D721Med (cell line): Measurements from ENCODE around the gene KLF1.

ENCODE experiments used
- DNase-seq: peaks from one replicate; pipeline ENCODE4 v3.0.0; 2011; ENCODE audit warnings: low spot score; ENCODE audit not compliant: insufficient read length
- FAIRE-seq: peaks from 2 replicates; lab custom pipeline; 2011; peaks lifted over from hg19 to GRCh38; lab: Jason Lieb, UNC
- CTCF ChIP-seq: IDR thresholded peaks from 2 replicates; pipeline ENCODE4 v1.5.1; 2012; ENCODE audit warnings: mild to moderate bottlenecking, control low read depth; ENCODE audit not compliant: insufficient read depth; ENCODE audit errors: missing control alignments

Gene KLF1

DNA sequence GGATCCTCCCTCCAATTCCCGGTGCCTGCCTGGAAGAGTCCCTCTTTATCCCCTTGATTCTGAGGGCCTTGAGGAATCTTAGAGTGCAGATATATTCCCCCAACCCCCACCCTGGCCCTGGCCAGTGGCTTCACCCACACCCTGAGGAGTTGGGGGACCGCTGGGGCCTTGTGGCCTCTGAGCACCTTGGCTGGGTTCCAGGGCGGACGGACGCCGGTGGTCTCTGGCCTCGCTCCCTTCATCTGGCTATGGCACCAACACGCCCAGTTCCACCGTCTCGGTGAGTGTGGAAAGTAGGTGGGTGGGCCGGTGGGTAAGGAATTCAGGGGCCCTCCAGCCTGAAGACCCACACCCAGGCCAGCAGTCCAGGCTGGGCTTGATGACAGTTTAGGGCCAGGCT lies 43.7 kb downstream of the KLF1 start:
- TF ChIP-seq CTCF, result no peak
- DNase-seq (no peak), FAIRE-seq (no peak)

GRCh38 chr19:12842511-12842910 lies 44.5 kb downstream of the KLF1 start:
- TF ChIP-seq CTCF, result no peak
- FAIRE-seq (no peak), DNase-seq (no peak)

- TF ChIP-seq CTCF, result no peak
- FAIRE-seq (no peak), DNase-seq (no peak)
These were observed 45.9 kb downstream of the KLF1 start for GRCh38 chr19:12841094-12841493.

GRCh38 chr19:12840091-12841079 lies 46.6 kb downstream of the KLF1 start:
- FAIRE-seq (no peak), DNase-seq (no peak)
- no peak for TF ChIP-seq CTCF

- DNase-seq, result no peak
- no peak for TF ChIP-seq CTCF
- FAIRE-seq, result no peak
These were observed 47.9 kb downstream of the KLF1 start for GRCh38 chr19:12838886-12839756.

GRCh38 chr19:12838182-12838885 lies 48.7 kb downstream of the KLF1 start, which contains the start of gene MAST1:
MAST1 (plus strand) TSS chr19:12838515; CDS start chr19:12838573, 58 bp downstream.
- FAIRE-seq, result no peak
- DNase-seq, result peak; percentile 69
- peak; percentile 47 for TF ChIP-seq CTCF
